Right cardiac atrium (tissue), 5 donors: ENCODE measurements around the gene ZBTB48. TPM values are rescaled to one million over a fixed set of nuclear protein-coding genes. Genes with fewer than 3 reads are reported as not detected.
A peak's percentile ranks its signal among the peaks of the same experiment; 100 is the strongest.

ENCODE experiments used
- ATAC-seq, 2 donors: fragments of 200-7000 bp; cut with Tn5 transposase; one replicate each; pipeline versions ENCODE4 v1.8.0 to v1.9.1; 2020; ENCODE audit warnings: moderate library complexity in 2 of 2, mild to moderate bottlenecking in 1 of 2
- DNase-seq, 3 donors: peaks; one replicate each; pipeline ENCODE4 v3.0.0-alpha.2; 2020
- H3K27ac ChIP-seq: one replicate; pipeline ENCODE4 v1.5.1; 2013; ENCODE audit warnings: mild to moderate bottlenecking, low read length, control low read depth, moderate library complexity
- H3K27me3 ChIP-seq: one replicate; pipeline ENCODE4 v1.6.1; 2013; ENCODE audit not compliant: control insufficient read depth, insufficient read depth
- H3K4me1 ChIP-seq: one replicate; pipeline ENCODE4 v1.6.1; 2013; ENCODE audit warnings: low read length; ENCODE audit not compliant: control insufficient read depth, insufficient read depth
- H3K4me3 ChIP-seq: one replicate; pipeline ENCODE4 v1.5.1; 2013; ENCODE audit warnings: low read length, control low read depth
- H3K9me3 ChIP-seq: one replicate; pipeline ENCODE4 v1.6.1; 2013; ENCODE audit warnings: low read length; ENCODE audit not compliant: control insufficient read depth
- WGBS: extraction: QIAGEN DNeasy Blood & Tissue Kit; methylation state at CpG from one replicate; pipeline ENCODE4 v1.1.7; 2013; 5-methylcytosine and 5-hydroxymethylcytosine counted together
- intact Hi-C, 4 donors: fragments of 100-400 bp; cut with DNase I; formaldehyde crosslinking; loops; one replicate each; pipeline versions ENCODE4 v1.11.0 to v1.14.0; 2022 to 2023
- polyA plus RNA-seq: library from polyadenylated mRNA; stranded (reverse); fragments of 200-250 nt; gene quantifications from one replicate; pipeline ENCODE4 v1.2.3, GENCODE V29; 2013
- total RNA-seq, 4 donors: library from RNA; stranded (reverse); fragmentation: NEBNext Ultra II Directional; extraction: Animal tissue kit (Norgen Biotek cat#: 25700); gene quantifications; one replicate each; pipeline ENCODE4 v1.2.1, GENCODE V29; 2021
- donor health status: healthy with polysubstance abuse.
- donor health status: DM: no; HTN: yes; CAD: no.
- donor health status: DM: no; HTN: no; CAD: no.
- donor health status: DM: no; HTN: yes; CAD: no; lungs with severe emphysema.
- donor health status: DM: yes; HTN: yes; CAD: no.

The ZBTB48 gene
- total and polyA plus RNA-seq, 5 donors, result 11.3 to 18.4 (median 14.7) TPM

DNA sequence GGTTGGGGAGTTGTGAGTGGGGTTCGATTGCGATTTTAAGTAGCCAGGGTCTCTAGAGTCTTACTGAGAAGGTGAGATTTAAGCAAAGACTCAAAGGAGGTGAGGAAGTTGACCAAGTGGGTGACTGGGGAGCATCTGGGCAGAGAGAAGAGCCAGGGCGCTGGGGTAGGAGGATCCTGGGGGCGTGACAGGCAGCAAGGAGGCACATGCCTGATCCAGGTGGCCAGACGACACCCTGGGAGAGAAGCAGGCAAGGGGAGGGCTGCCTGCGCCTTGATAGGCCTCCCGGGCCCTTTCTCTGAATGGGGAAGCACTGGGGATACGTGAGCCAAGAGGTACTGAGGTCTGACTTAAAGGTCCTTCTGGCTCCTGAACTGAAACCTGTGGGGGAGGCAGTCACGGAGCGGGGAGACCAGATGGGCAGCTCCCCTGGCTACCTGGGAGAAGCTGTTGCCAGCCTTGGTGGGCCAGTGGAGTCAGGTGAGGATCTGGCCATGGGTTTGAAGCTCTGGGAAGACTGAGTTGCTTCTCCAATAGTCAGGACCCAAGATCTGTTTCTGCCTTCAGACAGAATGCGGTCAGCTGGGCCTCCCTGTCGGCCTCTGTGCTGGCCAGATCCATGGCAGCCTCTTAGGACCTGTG is 5.4 kb downstream of the ZBTB48 start:
- no peaks in the 10 kb centered on the region for H3K9me3 ChIP-seq
- H3K4me3 ChIP-seq, result no peak overlapping the region
- 79% methylated on average over 12 of the region's 12 CpGs for WGBS
- ATAC-seq, result no peak
- intact Hi-C loops, result no loop called here
- H3K27ac ChIP-seq, result no peak overlapping the region
- no peaks in the 10 kb centered on the region for H3K27me3 ChIP-seq
- H3K4me1 ChIP-seq, result peaks cover 12% of the 10 kb centered on the region
- no peak for DNase-seq

DNA sequence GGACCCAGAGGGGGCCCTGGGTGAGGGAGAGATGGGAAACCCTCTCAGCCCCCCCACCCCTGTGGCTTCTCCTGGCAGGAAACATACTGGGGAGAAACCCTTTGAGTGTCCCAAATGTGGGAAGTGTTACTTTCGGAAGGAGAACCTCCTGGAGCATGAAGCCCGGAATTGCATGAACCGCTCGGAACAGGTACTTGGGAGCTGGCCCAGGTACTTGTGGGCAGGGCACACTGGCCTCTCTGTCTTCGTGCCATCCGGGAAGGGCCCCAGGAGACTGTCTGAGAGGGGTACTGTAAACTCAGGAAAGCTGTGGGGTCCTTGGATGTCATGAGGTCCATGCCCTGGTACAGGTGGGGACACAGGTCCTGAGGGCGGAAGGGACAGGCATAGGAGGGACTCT is 6.0 kb downstream of the ZBTB48 start:
- Histone ChIP-seq H3K9me3 (no peaks in the 10 kb centered on the region), H3K27ac (no peak overlapping the region), H3K4me1 (peaks cover 9% of the 10 kb centered on the region), H3K4me3 (no peak overlapping the region), H3K27me3 (no peaks in the 10 kb centered on the region)
- intact Hi-C loops, result no loop called here
- DNase-seq, result no peak
- 90% methylated on average over 7 of the region's 7 CpGs for WGBS
- no peak for ATAC-seq

- 79% methylated on average over 11 of the region's 11 CpGs for WGBS
- no peaks in the 10 kb centered on the region for H3K9me3 ChIP-seq
- intact Hi-C loops, result no loop called here
- H3K27ac ChIP-seq, result no peak overlapping the region
- no peaks in the 10 kb centered on the region for H3K27me3 ChIP-seq
- peaks cover 5% of the 10 kb centered on the region for H3K4me1 ChIP-seq
- DNase-seq (peak in 2 of 3 donors; percentile 58 to 62), ATAC-seq (peak; percentile 2 to 9)
- H3K4me3 ChIP-seq, result no peak overlapping the region
Measured at GRCh38 chr1:6586404-6586816, 6.6 kb downstream of the ZBTB48 start.

- 59% methylated on average over 13 of the region's 13 CpGs for WGBS
- H3K9me3 ChIP-seq, result no peaks in the 10 kb centered on the region
- ATAC-seq (peak; percentile 63 to 74), DNase-seq (peak; percentile 62 to 90 (median 87))
- H3K4me1 ChIP-seq, result peaks cover 5% of the 10 kb centered on the region
- no peaks in the 10 kb centered on the region for H3K27me3 ChIP-seq
- intact Hi-C loops, result no loop called here
- peak overlapping the region; percentile 6 for H3K27ac ChIP-seq
- no peak overlapping the region for H3K4me3 ChIP-seq
Measured at GRCh38 chr1:6587261-6588005, 7.6 kb downstream of the ZBTB48 start.

GRCh38 chr1:6588128-6588892 is 8.5 kb downstream of the ZBTB48 start:
- Histone ChIP-seq H3K9me3 (no peaks in the 10 kb centered on the region), H3K27ac (no peak overlapping the region), H3K4me1 (peaks cover 5% of the 10 kb centered on the region), H3K27me3 (no peaks in the 10 kb centered on the region), H3K4me3 (no peak overlapping the region)
- 82% methylated on average over 25 of the region's 25 CpGs for WGBS
- ATAC-seq (no peak), DNase-seq (no peak)
- intact Hi-C loops, result no loop called here

- Histone ChIP-seq H3K4me3 (no peak overlapping the region), H3K27me3 (no peaks in the 10 kb centered on the region), H3K27ac (no peak overlapping the region), H3K4me1 (peaks cover 5% of the 10 kb centered on the region), H3K9me3 (no peaks in the 10 kb centered on the region)
- intact Hi-C loops, result no loop called here
- WGBS, result 78% methylated on average over 24 of the region's 24 CpGs
- DNase-seq (peak in 1 of 3 donors; percentile 40), ATAC-seq (no peak)
Measured at GRCh38 chr1:6588893-6589520, 9.2 kb downstream of the ZBTB48 start.

DNA sequence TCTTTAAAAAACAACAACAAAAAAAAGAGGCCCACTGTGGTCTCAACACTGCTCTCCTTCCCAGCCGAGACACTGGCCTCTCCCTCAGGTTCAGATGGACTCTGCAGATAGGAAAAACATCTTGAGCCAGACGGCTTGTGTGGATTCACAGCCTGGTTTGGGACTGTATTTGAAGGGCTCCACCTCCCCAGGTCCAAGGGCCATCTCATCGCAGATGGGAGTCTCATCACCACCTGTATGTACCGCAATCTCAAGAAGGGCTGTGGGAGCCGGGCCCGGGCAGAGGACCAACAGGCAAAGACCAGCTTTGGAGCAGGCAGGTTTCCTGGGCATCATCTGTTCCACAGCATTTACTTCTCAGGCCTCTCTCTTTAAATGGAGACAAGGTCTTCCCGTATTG is 10.3 kb downstream of the ZBTB48 start:
- intact Hi-C loops, result no loop called here
- WGBS, result 89% methylated on average over 7 of the region's 7 CpGs
- Histone ChIP-seq H3K4me3 (no peak overlapping the region), H3K9me3 (no peaks in the 10 kb centered on the region), H3K4me1 (peaks cover 5% of the 10 kb centered on the region), H3K27ac (no peak overlapping the region), H3K27me3 (no peaks in the 10 kb centered on the region)
- peak in 1 of 3 donors; percentile 31 for DNase-seq
- ATAC-seq, result no peak

- peak in 1 of 3 donors; percentile 54 for DNase-seq
- Histone ChIP-seq H3K27ac (no peak overlapping the region), H3K27me3 (no peaks in the 10 kb centered on the region), H3K4me3 (no peak overlapping the region), H3K4me1 (peaks cover 5% of the 10 kb centered on the region), H3K9me3 (no peaks in the 10 kb centered on the region)
- WGBS, result 69% methylated on average over 13 of the region's 13 CpGs
- peak in 1 of 2 donors; percentile 8 for ATAC-seq
- intact Hi-C loops, result no loop called here
Measured at GRCh38 chr1:6591222-6591621, 11.4 kb downstream of the ZBTB48 start.

GRCh38 chr1:6591644-6592043 is 11.8 kb downstream of the ZBTB48 start:
- intact Hi-C loops, result no loop called here
- DNase-seq (no peak), ATAC-seq (no peak)
- H3K4me3 ChIP-seq, result no peak overlapping the region
- no peaks in the 10 kb centered on the region for H3K9me3 ChIP-seq
- peaks cover 7% of the 10 kb centered on the region for H3K4me1 ChIP-seq
- H3K27me3 ChIP-seq, result no peaks in the 10 kb centered on the region
- H3K27ac ChIP-seq, result no peak overlapping the region
- WGBS, result 92% methylated on average over 6 of the region's 6 CpGs

- 37% methylated on average over 5 of the region's 5 CpGs for WGBS
- ATAC-seq (no peak), DNase-seq (peak in 1 of 3 donors; percentile 58)
- Histone ChIP-seq H3K27ac (no peak overlapping the region), H3K4me3 (no peak overlapping the region), H3K27me3 (no peaks in the 10 kb centered on the region), H3K9me3 (no peaks in the 10 kb centered on the region), H3K4me1 (peaks cover 11% of the 10 kb centered on the region)
- intact Hi-C loops, result no loop called here
Measured at GRCh38 chr1:6592441-6592840, 12.6 kb downstream of the ZBTB48 start.
